ENCODE results near the gene RAP1GAP2.
A peak's percentile ranks its signal among the peaks of the same experiment; 100 is the strongest.
"Not testable (repeated sequence)": the region's sequence is repeated elsewhere in the genome, so short reads cannot be mapped to it uniquely, and the experiment has no call there.

Gene RAP1GAP2

GRCh38 chr17:2890778-2891177 is 94.5 kb downstream of the RAP1GAP2 start:
- DNase-seq: not testable (repeated sequence)

GRCh38 chr17:2892305-2892971 is 96.2 kb downstream of the RAP1GAP2 start:
- no peak for DNase-seq

DNA sequence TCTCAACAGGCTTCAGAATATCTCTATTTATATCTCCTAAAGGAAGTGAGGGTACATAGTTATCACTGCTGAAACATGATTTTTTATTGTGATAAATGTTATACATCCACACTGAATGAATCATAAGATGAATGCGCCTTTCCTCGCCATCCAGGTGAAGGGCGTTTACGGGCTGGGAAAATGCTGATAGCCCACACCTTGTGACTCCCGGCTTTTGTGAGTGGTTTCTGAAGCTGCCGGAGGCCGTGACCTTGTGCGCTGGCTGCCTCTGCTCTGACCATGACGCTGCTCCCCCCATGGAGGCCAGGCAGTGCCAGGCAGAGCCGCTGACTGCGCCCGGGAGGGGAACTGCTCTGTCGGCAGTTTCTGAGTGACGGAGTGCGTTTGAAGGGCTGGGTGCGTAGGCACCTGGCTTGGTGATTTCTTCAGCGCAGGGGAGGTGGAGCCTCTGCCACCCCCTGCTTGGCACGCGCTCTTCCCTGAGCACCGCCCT is 97.2 kb downstream of the RAP1GAP2 start:
- DNase-seq: no peak

- no peak for DNase-seq
Measured at GRCh38 chr17:2894782-2895181, 98.5 kb downstream of the RAP1GAP2 start.

- no peak for DNase-seq
Measured at GRCh38 chr17:2897605-2898004, 101.4 kb downstream of the RAP1GAP2 start.

- DNase-seq: no peak
Measured at GRCh38 chr17:2898255-2898926, 102.2 kb downstream of the RAP1GAP2 start.

GRCh38 chr17:2899906-2900305 is 103.7 kb downstream of the RAP1GAP2 start:
- DNase-seq: no peak

- no peak for DNase-seq
Measured at GRCh38 chr17:2900842-2901241, 104.6 kb downstream of the RAP1GAP2 start.

DNA sequence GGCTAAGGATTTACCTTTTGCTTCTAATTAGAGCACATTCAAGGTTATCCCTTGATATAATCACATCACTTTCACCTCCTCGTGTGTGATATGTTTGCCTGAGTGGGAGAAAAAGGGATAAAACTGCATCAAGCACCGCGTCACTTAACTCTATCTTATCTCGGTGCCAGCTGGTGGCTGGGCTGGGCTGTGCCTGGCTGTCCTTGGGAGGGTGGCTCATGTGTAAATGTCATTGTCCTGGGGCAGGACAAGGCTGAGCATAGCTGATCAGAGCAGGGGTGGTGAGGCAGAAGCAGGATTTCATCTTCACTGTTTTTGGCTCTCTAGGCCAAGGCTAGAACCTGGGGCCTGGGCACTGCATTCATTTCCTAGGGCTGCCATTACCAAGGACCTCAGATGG is 105.3 kb downstream of the RAP1GAP2 start:
- peak; percentile 43 for DNase-seq

DNA sequence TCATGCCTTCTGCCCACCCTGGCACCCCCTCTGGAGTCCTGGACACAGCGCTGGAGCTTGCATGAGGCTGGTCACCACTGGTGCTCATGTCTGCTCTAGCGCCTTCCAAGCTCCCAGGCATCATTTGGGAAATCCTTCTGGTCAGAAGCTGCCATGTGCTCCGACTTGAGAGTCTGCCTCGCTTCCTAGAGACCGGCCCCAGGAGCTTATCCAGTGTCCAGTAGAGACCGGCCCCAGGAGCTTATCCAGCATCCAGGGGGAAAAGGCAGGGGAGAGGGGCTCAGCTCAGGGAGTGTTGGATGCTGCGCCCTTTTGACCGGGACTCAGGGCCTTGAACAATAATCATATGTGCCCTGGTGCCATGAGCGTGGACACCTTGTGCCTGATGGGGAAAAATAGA is 106.3 kb downstream of the RAP1GAP2 start:
- DNase-seq: no peak

DNA sequence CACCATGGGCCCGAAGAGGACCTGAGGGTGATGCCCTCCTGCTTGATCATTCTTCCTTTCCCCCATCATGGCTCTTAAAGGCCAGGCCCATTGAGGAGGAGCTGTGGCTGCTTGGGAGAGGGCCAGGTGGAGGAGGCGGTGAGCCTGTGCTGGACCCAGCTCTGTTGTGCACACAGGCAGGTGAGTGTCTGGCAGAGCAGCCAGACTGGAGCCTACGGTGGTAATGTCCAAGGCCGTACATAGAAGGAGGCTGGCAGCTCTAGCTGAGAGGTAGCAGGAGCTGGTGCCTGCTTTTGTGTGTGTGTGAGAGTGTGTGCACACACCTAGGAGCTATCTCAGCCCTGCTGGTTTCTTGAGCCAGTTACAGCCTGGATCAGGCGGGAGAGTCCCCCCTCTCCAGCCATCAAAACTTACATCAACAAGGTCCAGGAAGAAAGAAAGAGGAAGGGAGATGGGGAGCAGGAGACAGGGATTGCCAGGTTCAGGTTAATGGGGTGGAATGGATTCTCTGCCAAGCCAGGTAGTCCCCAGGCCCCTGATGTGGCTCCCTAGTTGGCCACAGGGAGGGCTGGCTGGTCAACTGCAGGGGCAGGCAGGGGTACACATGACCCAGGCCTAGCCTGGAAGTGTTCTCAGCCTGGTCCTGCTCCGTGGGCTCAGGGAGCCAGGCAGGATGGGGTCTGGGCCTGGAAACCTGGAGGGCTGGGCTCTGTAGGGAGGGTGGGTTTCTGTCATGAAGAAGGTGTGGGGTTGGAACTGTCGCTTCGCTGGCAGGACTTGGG is 107.1 kb downstream of the RAP1GAP2 start:
- DNase-seq: no peak

- DNase-seq: peak; percentile 79
Measured at GRCh38 chr17:2904135-2904534, 107.9 kb downstream of the RAP1GAP2 start.

DNA sequence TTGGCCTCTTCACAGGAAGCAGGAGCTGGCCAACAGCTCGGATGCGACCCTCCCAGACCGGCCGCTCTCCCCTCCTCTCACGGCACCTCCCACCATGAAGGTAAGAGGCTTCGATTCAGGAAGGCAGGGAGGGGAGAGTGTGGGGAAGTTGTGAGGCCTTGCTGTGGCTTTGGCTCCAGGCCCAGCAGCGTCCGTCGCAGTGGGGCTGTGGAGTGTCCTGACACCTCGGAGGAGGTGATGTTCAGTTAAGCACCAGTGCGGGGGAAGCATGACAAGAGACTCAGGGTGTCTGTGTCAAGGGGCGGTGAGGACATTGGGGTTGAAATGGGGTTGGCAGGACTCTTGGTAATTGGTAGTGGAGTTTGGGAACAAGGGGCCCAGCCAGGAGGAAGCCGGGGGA is 109.0 kb downstream of the RAP1GAP2 start:
- no peak for DNase-seq

DNA sequence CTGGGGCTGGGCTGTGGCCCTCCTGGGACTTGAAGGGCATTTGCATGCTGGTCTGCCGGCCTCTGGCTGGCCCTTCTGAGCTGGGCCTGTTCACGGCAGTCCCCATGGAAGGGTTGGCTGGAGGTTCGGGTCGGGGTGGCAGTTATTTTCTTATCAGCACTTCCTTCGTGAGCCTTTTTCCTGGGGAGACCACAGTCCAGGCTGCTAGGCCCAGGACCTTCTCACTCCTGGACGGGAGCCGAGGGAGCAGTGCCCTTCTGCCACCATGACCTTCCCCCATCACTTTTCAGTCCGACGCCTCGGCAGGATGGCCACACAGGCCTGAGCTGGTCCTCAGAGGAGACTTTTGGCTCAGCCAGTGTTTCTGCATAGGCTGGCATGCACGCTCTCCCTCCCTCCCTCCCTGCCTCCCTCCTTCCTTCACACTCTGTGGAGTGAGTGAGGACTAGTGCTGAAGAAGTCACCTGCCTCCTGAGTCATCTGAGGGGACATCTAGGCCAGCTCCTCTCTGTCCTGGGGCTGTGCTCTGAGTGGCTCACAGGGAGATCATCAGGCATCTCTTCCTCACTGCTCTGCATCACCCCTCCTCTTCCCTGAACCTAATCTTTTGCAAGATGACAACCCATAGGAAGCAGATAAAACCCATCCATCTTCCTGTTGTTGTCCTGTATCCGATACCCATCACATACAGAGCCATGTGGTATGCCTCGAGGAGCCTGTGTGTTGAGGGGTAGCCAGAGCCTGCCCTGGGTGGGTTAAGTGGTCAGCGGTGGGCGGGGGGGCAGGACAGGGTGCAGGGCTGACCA is 109.7 kb downstream of the RAP1GAP2 start:
- DNase-seq: no peak

DNA sequence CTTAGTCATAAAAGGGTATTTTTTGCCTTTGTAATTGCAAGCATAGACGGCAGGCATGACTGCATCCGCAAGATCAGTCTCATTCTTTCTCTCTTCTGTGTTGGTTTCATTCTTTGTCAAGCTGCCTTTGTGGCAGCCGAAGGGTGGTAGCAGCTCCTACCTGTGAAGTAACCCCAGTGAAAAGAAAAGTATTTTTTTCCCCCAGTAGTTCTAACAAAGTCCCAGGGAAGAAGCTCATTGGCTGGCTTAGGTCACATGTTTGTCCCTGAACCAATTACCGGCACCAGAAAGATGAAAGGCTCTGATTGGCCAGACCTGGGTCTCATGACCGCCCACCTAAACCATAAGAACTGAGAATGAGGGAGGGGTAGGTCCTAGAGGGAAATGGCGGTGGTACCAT is 110.7 kb downstream of the RAP1GAP2 start:
- DNase-seq: no peak

GRCh38 chr17:2909175-2909845 is 113.1 kb downstream of the RAP1GAP2 start:
- DNase-seq: peak; percentile 38

- DNase-seq: no peak
Measured at GRCh38 chr17:2909846-2910234, 113.6 kb downstream of the RAP1GAP2 start.

DNA sequence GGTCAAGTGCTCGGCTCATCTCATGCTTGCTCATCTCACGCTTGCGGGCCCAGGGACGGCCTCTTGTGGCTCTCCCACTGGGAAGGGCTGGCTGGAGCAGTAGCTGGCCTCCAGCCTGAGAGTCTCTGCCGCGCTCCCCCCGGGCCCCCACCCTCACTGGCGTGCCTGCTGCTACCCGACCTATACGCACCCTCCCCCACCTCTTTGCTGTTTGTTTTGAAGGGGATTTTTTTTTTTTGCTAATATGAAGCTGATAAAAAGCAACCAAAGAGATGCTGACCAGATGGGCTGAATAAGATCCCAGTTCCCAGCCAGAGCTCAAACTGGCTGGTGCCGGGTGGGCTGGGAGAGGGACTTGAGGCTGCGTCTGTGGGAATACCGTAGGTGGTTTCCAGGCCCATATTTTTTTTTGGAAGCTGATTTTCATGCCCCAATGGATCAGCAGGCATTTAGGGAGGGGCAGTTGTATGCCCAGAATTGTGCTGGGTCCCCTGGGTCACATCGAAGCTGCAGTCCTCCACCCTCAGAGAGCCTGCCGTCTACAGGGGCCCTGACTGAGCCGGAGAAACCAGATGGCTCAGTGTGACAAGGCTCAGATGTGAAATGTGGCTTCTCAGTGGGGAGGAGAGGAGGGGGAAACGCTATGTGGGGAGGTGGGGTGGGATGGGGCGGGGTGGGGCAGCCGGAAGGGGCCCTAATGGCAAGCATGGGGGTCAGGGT is 115.0 kb downstream of the RAP1GAP2 start:
- peak; percentile 83 for DNase-seq

- DNase-seq: no peak
Measured at GRCh38 chr17:2911755-2912111, 115.5 kb downstream of the RAP1GAP2 start.

DNA sequence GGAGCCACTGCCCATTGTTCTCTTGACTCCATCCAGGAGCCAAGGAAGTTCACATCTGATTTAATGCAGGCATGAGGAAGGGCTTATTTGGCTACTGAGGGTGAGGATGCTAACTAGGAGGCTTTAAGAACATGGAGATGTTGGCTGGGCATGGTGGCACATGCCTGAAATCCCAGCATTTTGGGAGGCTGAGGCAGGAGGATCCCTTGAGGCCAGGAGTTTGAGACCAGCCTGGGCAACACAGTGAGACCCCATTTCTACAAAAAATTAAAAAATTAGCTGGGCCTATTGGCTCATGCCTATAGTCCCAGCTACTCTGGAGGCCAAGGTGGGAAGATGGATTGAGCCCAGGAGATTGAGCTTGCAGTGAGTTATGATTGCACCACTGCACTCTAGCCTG is 116.5 kb downstream of the RAP1GAP2 start:
- DNase-seq: no peak

- DNase-seq: no peak
Measured at GRCh38 chr17:2916461-2916860, 120.2 kb downstream of the RAP1GAP2 start.

GRCh38 chr17:2921443-2921842 is 125.2 kb downstream of the RAP1GAP2 start:
- DNase-seq: no peak

All from NCI-H82 (cell line).